HFFc6 (cell line): ENCODE data around the gene MMP11. TPM values are rescaled to one million over a fixed set of nuclear protein-coding genes. Genes with fewer than 3 reads are reported as not detected.

Experiments
- DNase-seq: peaks from one replicate; pipeline ENCODE4 v3.0.0-alpha.2; 2018
- H3K27ac Mint-ChIP-seq: 2 replicates; pipeline ENCODE4 v1.8.0; 2020; ENCODE audit warnings: mild to moderate bottlenecking, mixed read lengths
- H3K27me3 Mint-ChIP-seq: 2 replicates; pipeline ENCODE4 v1.8.0; 2021; ENCODE audit warnings: mild to moderate bottlenecking, moderate library complexity, mixed read lengths; ENCODE audit not compliant: insufficient read depth
- H3K36me3 Mint-ChIP-seq: 2 replicates; pipeline ENCODE4 v1.8.0; 2021; ENCODE audit warnings: low read depth, mixed read lengths
- H3K4me1 Mint-ChIP-seq: 2 replicates; pipeline ENCODE4 v1.8.0; 2020; ENCODE audit warnings: low read depth, mixed read lengths
- H3K4me3 Mint-ChIP-seq: 2 replicates; pipeline ENCODE4 v1.8.0; 2020; ENCODE audit warnings: mild to moderate bottlenecking, moderate library complexity, mixed read lengths
- H3K9me3 Mint-ChIP-seq: 2 replicates; pipeline ENCODE4 v1.8.0; 2020; ENCODE audit warnings: mild to moderate bottlenecking, mixed read lengths
- total RNA-seq, 6 experiments: library from RNA; stranded (reverse); fragmentation: NEBNext Ultra II Directional; extraction: Animal tissue kit (Norgen Biotek cat#: 25700); gene quantifications; 2 replicates in 1 of 6; 3 replicates in 5 of 6; pipeline ENCODE4 v1.2.3, GENCODE V29; 2021
- TF ChIP-seq, protein P1 (sequence below): fragments of 200-600 bp; sonication (generic); IDR thresholded peaks from 2 replicates; pipeline ENCODE4 v1.5.0; 2021; ENCODE audit warnings: antibody characterized with exemption, mild to moderate bottlenecking

Gene MMP11
- total RNA-seq, 6 experiments from 2014 or later: 1.7 to 3.6 (median 2.7) TPM

DNA sequence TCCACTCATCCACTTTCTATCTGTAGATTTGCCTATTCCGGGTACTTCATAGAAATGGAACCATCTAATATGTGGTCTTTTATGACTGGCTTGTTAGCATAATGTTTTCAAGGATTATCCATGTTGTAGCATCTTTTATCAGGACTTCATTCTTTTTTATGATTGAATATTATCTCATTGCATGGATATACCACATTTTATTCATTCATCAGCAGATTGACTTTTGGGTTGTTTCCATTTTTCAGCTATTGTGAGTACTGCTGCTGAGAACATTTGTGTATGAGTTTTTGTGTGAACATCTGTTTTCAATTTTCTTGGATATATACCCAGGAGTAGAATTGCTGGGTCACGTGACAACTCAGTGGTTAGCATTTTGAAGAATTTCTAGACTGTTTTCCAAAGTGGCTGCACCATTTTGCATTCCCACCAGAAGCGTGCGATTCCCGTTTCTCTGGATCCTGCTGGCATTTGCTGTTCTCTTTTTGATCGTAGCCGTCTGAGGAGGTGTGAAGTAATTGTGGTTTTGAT is 57.3 kb downstream of the MMP11 start:
- peak; percentile 91 for DNase-seq
- Mint-ChIP-seq H3K27me3 (peaks cover 2% of the 10 kb centered on the region; the same call in 1 of the 2 replicates), H3K4me1 (peaks cover 44% of the 10 kb centered on the region), H3K27ac (peak overlapping the region; percentile 50), H3K36me3 (peaks cover 24% of the 10 kb centered on the region), H3K4me3 (peak overlapping the region; percentile 34), H3K9me3 (no peaks in the 10 kb centered on the region)
- TF ChIP-seq, protein P1, sequence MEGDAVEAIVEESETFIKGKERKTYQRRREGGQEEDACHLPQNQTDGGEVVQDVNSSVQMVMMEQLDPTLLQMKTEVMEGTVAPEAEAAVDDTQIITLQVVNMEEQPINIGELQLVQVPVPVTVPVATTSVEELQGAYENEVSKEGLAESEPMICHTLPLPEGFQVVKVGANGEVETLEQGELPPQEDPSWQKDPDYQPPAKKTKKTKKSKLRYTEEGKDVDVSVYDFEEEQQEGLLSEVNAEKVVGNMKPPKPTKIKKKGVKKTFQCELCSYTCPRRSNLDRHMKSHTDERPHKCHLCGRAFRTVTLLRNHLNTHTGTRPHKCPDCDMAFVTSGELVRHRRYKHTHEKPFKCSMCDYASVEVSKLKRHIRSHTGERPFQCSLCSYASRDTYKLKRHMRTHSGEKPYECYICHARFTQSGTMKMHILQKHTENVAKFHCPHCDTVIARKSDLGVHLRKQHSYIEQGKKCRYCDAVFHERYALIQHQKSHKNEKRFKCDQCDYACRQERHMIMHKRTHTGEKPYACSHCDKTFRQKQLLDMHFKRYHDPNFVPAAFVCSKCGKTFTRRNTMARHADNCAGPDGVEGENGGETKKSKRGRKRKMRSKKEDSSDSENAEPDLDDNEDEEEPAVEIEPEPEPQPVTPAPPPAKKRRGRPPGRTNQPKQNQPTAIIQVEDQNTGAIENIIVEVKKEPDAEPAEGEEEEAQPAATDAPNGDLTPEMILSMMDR: no peak

DNA sequence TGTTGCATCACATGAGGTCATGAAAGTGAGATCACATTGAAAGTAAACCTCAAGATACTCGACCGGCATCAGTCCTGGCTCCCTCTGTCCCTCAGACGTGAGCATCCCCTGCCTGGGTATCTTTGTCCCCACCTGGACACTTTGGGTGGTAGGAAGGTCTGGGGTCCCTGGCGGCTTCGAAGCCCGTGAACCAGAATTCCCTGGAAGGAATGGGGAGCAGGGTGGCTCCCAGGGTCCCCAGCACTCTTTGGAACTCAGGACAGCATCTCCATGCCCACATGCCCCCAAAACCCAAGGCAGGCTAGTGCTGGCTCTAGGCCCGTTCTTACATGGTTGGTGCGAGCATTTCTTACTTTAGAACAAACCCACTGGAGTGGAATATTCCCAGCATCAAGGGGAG is 58.6 kb downstream of the MMP11 start:
- peaks cover 18% of the 10 kb centered on the region; the same call in 1 of the 2 replicates for H3K36me3 Mint-ChIP-seq
- peaks cover 43% of the 10 kb centered on the region for H3K4me1 Mint-ChIP-seq
- H3K27ac Mint-ChIP-seq: no peak overlapping the region
- TF ChIP-seq, protein P1: no peak
- H3K9me3 Mint-ChIP-seq: no peaks in the 10 kb centered on the region
- DNase-seq: no peak
- H3K4me3 Mint-ChIP-seq: no peak overlapping the region
- H3K27me3 Mint-ChIP-seq: peaks cover 2% of the 10 kb centered on the region; the same call in 1 of the 2 replicates

DNA sequence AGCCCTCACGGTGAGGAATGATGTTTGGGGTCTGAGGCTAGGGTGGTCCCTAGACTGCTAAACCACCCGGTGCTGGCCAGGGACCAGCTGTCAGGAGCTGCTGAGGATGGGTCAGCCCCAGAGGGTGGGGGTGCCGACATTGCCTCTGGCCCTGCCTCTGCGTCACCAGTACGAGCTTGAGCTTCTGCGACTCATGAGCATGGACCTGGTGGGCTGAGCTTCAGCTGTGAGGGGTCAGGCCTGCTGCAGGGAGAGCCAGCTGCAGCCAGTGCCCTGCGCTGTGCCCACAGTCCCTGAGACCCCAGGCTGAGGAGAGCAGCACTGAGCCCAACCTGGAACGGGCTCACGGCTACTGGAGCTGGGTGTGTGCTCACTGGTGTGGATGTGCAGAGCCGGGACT is 59.1 kb downstream of the MMP11 start:
- H3K27ac Mint-ChIP-seq: no peak overlapping the region
- peaks cover 38% of the 10 kb centered on the region for H3K4me1 Mint-ChIP-seq
- H3K4me3 Mint-ChIP-seq: no peak overlapping the region
- no peaks in the 10 kb centered on the region for H3K9me3 Mint-ChIP-seq
- TF ChIP-seq, protein P1: no peak
- DNase-seq: no peak
- peaks cover 4% of the 10 kb centered on the region; the same call in 1 of the 2 replicates for H3K27me3 Mint-ChIP-seq
- peaks cover 15% of the 10 kb centered on the region; the same call in 1 of the 2 replicates for H3K36me3 Mint-ChIP-seq

DNA sequence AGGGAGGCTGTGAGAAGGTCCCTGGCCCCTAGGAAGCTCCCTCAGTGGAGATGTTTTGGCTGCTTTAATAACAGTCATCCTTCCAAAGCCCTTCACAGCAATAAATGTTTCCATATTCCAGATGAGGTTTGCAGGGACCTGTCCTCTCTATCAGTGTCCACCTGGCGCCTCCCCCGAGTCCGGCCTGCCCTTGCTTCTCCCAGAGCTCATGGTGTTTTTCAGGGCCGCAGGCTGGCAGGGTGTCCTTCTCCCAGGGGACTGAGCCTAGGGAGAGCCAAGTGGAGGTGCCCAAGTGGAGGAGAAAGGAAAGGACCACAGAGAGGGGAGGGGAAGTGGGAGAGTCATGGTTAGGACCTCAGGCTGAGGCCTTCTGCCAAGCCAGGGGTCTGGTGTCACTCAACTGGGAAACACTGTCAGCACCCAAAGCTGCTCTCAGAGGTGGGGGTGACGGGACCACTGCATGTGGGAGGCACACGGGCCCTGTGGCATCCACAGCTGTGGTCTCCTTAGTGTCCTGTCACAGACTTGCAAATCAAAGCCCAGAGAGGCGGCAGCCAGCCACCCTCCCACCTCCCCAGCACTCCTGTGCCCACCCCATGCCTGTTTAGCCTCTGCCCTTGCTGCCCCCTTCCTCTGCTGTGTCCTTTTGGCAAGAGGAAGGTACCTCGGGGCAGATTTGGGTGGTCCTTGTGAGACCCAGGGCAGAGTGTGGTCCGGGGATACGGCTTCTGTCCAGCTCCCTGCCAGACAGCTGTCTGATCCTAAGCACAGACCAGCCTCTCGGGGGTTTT is 59.8 kb downstream of the MMP11 start:
- Mint-ChIP-seq H3K4me1 (peaks cover 37% of the 10 kb centered on the region), H3K9me3 (no peaks in the 10 kb centered on the region), H3K27ac (no peak overlapping the region), H3K36me3 (peaks cover 15% of the 10 kb centered on the region; the same call in 1 of the 2 replicates), H3K27me3 (peaks cover 5% of the 10 kb centered on the region; the same call in 1 of the 2 replicates), H3K4me3 (no peak overlapping the region)
- no peak for DNase-seq
- TF ChIP-seq, protein P1: no peak

DNA sequence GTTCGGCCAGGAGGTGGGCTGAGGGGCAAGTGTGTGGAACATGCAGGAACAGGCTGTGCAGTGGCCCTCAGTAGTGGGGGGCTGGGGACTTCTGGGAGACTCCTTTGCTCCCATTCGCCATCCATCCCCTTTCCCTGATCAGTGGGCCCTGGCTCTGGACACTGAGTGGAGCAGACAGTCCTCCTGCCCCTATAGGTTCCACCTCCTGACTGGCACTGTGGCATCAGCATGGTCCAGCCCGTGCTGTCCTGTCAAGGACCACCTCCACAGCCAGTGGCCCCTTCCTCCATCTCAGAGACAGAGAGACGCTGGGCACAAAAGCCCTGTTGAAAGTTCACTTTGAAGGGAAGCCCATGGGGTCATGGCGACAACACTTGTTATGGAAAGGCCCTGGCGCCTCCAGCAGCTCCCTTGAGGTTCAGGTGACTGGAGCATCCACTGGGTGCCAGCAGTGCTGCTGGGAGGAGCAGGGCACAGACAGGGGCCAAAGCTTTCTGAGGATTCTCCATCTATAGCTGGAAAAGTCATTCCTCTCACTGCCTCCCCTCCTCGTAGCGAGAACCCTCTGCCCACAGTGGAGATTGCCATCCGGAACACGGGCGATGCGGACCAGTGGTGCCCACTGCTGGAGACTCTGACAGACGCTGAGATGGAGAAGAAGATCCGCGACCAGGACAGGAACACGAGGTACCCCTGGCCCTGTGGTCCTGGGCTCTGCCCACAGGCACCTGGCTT is 60.5 kb downstream of the MMP11 start:
- TF ChIP-seq, protein P1: no peak
- H3K9me3 Mint-ChIP-seq: peaks cover 3% of the 10 kb centered on the region; the same call in 1 of the 2 replicates

More for the DNA sequence above, 60.5 kb downstream of the MMP11 start:
- peaks cover 9% of the 10 kb centered on the region for H3K27me3 Mint-ChIP-seq
- H3K4me1 Mint-ChIP-seq: peaks cover 41% of the 10 kb centered on the region
- peaks cover 21% of the 10 kb centered on the region; the same call in 1 of the 2 replicates for H3K36me3 Mint-ChIP-seq
- no peak overlapping the region for H3K27ac Mint-ChIP-seq
- no peak for DNase-seq
- no peak overlapping the region for H3K4me3 Mint-ChIP-seq

Other genes with a start within 250 kb of the MMP11 start
- not detected for gene IGLL1, start 192.6 kb upstream of the MMP11 start, total RNA-seq
- gene DRICH1, start 140.5 kb upstream of the MMP11 start, total RNA-seq: under 1 TPM in 3 of 6 experiments, not detected in 3; 0.14 to 0.25 (median 0.24) TPM
- not detected for gene RGL4, start 81.8 kb upstream of the MMP11 start, total RNA-seq
- gene ZNF70, start 21.7 kb upstream of the MMP11 start, total RNA-seq: 1 to 10 TPM; 6.0 to 7.0 (median 6.4) TPM
- under 1 TPM in 2 of 6 experiments, not detected in 4; 0.33 to 0.57 TPM for gene VPREB3, start 18.4 kb upstream of the MMP11 start, total RNA-seq
- gene C22orf15, start 9.9 kb upstream of the MMP11 start, total RNA-seq: 1 to 10 TPM in 3 of 6 experiments, under 1 TPM in 3; 0.48 to 4.0 (median 1.1) TPM
- gene CHCHD10, start 4.9 kb upstream of the MMP11 start, total RNA-seq: 100 to 1,000 TPM in 4 of 6 experiments, 10 to 100 TPM in 2; 89.3 to 117 (median 106) TPM
- 100 to 1,000 TPM in 1 of 6 experiments, 10 to 100 TPM in 5; 91.5 to 101 (median 97.3) TPM for gene SMARCB1, start 14.1 kb downstream of the MMP11 start, total RNA-seq
- under 1 TPM; 0.21 to 0.88 (median 0.40) TPM for gene DERL3, start 66.2 kb downstream of the MMP11 start, total RNA-seq
- 10 to 100 TPM in 4 of 6 experiments, 1 to 10 TPM in 2; 8.9 to 13.2 (median 10.5) TPM for gene SLC2A11, start 85.0 kb downstream of the MMP11 start, total RNA-seq
- 100 to 1,000 TPM; 625 to 741 (median 699) TPM for gene MIF, start 121.5 kb downstream of the MMP11 start, total RNA-seq
- 10 to 100 TPM; 31.4 to 39.2 (median 34.1) TPM for gene GSTT2B, start 188.3 kb downstream of the MMP11 start, total RNA-seq
- under 1 TPM; 0.26 to 0.66 (median 0.47) TPM for gene DDTL, start 194.0 kb downstream of the MMP11 start, total RNA-seq
- gene DDT, start 201.6 kb downstream of the MMP11 start, total RNA-seq: 100 to 1,000 TPM in 4 of 6 experiments, 10 to 100 TPM in 2; 96.1 to 120 (median 108) TPM
- under 1 TPM in 5 of 6 experiments, not detected in 1; 0.38 to 0.64 (median 0.43) TPM for gene GSTT2, start 207.3 kb downstream of the MMP11 start, total RNA-seq
- not detected for gene GSTT4, start 232.6 kb downstream of the MMP11 start, total RNA-seq
- gene CABIN1, start 238.5 kb downstream of the MMP11 start, total RNA-seq: 10 to 100 TPM; 39.0 to 54.1 (median 48.0) TPM